WERI-Rb-1 (cell line): ENCODE measurements around the gene MCUR1.

Experiments used
- DNase-seq: peaks from one replicate; pipeline ENCODE4 v3.0.0-alpha.2; 2020
- H3K27ac ChIP-seq: fragments of 250-450 bp; sonication (Bioruptor Pico); 2 replicates; pipeline ENCODE4 v1.5.1; 2020; ENCODE audit warnings: mild to moderate bottlenecking, moderate library complexity
- H3K27me3 ChIP-seq: fragments of 250-450 bp; sonication (Bioruptor Pico); 2 replicates; pipeline ENCODE4 v1.5.1; 2021; ENCODE audit warnings: mild to moderate bottlenecking, low read depth, moderate library complexity; ENCODE audit not compliant: insufficient read depth, severe bottlenecking
- H3K36me3 ChIP-seq: fragments of 250-450 bp; sonication (Bioruptor Pico); 2 replicates; pipeline ENCODE4 v1.5.1; 2020; ENCODE audit warnings: mild to moderate bottlenecking, moderate library complexity
- H3K4me3 ChIP-seq: 2 replicates; pipeline ENCODE4 v1.5.1; 2011; ENCODE audit warnings: low read depth, mild to moderate bottlenecking, control low read depth, low read length
- H3K9me3 ChIP-seq: fragments of 250-450 bp; sonication (Bioruptor Pico); 2 replicates; pipeline ENCODE4 v1.5.1; 2021; ENCODE audit warnings: mild to moderate bottlenecking, moderate library complexity; ENCODE audit not compliant: severe bottlenecking
- TF ChIP-seq, protein P1 (sequence below): IDR thresholded peaks from 2 replicates; pipeline ENCODE4 v1.5.1; 2011; ENCODE audit warnings: low read depth, mild to moderate bottlenecking, control low read depth, inconsistent platforms, low read length

The MCUR1 gene

DNA sequence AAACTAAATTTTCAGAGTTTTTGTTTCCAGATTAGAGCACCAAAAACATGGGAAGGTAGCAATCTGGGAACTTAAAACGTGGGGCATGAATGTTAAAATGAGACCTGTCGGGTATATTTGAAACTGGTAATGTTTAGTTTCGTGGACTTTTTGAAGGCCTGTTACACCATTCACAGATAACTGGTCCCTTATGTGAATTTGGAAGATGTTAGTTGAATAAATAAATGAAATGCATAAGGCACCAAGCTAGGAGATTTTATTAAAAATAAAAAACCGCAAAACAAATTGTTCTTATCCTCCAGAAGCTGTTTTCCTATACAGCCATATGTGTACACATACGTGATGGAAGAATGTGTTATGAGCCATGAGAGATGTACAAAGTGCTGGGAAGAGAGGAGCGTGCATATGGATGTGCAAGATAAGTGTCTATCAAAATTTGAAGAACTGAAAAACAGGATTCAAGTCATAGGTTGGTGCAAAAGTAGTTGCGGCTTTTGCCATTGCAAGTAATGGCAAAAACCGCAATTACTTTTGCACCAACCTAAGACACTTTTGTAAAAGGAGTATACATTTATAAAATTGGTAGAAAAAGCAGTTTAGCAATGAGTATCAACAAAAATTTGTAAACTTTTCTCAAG lies 700 bp upstream of the MCUR1 start:
- Histone ChIP-seq H3K9me3 (no peaks in the 10 kb centered on the region), H3K4me3 (peak overlapping the region; percentile 83), H3K27me3 (no peaks in the 10 kb centered on the region), H3K36me3 (peaks cover 10% of the 10 kb centered on the region), H3K27ac (peak overlapping the region; percentile 95)
- TF ChIP-seq, protein P1, sequence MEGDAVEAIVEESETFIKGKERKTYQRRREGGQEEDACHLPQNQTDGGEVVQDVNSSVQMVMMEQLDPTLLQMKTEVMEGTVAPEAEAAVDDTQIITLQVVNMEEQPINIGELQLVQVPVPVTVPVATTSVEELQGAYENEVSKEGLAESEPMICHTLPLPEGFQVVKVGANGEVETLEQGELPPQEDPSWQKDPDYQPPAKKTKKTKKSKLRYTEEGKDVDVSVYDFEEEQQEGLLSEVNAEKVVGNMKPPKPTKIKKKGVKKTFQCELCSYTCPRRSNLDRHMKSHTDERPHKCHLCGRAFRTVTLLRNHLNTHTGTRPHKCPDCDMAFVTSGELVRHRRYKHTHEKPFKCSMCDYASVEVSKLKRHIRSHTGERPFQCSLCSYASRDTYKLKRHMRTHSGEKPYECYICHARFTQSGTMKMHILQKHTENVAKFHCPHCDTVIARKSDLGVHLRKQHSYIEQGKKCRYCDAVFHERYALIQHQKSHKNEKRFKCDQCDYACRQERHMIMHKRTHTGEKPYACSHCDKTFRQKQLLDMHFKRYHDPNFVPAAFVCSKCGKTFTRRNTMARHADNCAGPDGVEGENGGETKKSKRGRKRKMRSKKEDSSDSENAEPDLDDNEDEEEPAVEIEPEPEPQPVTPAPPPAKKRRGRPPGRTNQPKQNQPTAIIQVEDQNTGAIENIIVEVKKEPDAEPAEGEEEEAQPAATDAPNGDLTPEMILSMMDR: no peak
- DNase-seq: no peak

DNA sequence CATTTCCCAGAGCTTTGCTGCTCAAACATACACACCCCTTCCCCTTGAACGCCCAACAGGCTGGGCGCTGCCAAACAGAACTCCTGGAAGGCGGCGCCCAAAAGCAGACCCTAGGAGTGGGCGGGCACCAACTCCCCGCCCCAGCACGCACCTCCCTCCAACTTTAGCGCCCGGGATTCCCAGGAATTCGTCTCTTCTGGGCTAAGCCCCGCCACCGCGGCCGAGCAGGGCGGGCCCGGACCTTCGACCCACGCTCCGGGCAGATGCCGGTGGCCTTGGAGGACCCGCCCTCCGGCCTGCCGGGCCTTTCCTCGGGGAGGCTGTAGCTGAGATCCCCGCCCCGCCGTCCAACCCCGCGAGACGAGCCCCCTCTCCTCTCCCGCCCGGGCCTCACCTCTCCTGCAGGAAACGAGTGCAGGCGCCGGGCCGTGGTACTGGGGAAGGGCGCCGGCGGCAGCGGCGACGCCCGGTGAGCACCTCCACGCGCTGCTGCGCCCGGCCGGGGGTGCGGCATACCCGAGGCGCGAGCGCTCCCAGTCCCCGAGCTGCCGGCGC lies 659 bp downstream of the MCUR1 start:
- H3K4me3 ChIP-seq: peak overlapping the region; percentile 83
- H3K36me3 ChIP-seq: peaks cover 19% of the 10 kb centered on the region
- H3K27me3 ChIP-seq: no peaks in the 10 kb centered on the region
- peak overlapping the region; percentile 95 for H3K27ac ChIP-seq
- TF ChIP-seq, protein P1: no peak
- peak; percentile 92 for DNase-seq
- H3K9me3 ChIP-seq: no peaks in the 10 kb centered on the region

- Histone ChIP-seq H3K27ac (peak overlapping the region; percentile 95; the same call in 1 of the 2 replicates), H3K36me3 (peaks cover 22% of the 10 kb centered on the region), H3K9me3 (no peaks in the 10 kb centered on the region), H3K27me3 (no peaks in the 10 kb centered on the region), H3K4me3 (peak overlapping the region; percentile 83)
- TF ChIP-seq, protein P1: no peak
- no peak for DNase-seq
Observed at GRCh38 chr6:13813026-13813425, 1.3 kb downstream of the MCUR1 start.

- no peaks in the 10 kb centered on the region for H3K27me3 ChIP-seq
- H3K27ac ChIP-seq: no peak overlapping the region
- TF ChIP-seq, protein P1: no peak
- no peaks in the 10 kb centered on the region for H3K9me3 ChIP-seq
- DNase-seq: no peak
- H3K36me3 ChIP-seq: peaks cover 25% of the 10 kb centered on the region
- H3K4me3 ChIP-seq: no peak overlapping the region
Observed at GRCh38 chr6:13812359-13812642, 2.1 kb downstream of the MCUR1 start.

DNA sequence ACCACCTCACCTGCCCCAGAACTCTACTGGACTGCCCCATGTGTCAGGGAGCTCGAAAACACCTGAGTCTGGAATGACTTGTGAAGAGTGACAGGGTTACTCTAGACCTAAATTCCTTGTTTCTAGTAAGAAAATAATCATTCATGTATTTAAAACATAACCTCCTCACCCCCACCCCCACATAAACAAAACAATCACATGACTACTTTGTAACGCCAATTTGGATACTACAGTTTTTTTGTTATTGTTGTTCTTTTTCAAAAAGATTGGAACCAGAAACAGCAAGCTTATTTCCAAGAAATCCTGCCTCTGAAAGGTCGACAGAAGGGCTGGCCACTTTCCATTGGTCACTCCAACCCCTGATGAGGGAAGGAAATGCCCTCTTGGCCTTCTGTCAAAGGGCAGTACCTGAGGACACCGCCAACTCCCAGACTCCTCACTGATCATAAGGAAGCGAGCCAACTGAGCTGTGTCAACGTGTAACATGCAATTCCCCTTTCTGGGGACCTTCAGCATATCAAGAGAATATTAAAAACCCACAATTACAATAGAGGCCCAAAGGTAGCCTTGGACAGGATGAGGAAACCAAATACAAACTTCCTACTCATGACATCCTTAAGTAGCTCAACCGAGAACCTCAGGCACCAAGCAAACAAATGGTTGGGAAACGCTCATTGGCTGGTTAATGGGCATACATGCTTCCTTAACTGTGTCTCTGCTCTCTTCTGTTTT lies 2.6 kb downstream of the MCUR1 start:
- Histone ChIP-seq H3K4me3 (no peak overlapping the region), H3K9me3 (no peaks in the 10 kb centered on the region), H3K27me3 (no peaks in the 10 kb centered on the region), H3K27ac (no peak overlapping the region), H3K36me3 (peaks cover 30% of the 10 kb centered on the region)
- no peak for DNase-seq
- TF ChIP-seq, protein P1: no peak
